Raji (cell line): ENCODE results near the gene SLF1.

ENCODE experiments used
- POLR2A ChIP-seq: IDR thresholded peaks from 2 replicates; pipeline ENCODE4 v1.6.1; 2011; ENCODE audit warnings: low read depth, low read length, control low read depth; ENCODE audit not compliant: insufficient read depth

SLF1 gene

GRCh38 chr5:94640176-94640575, 21.7 kb downstream of the SLF1 start:
- TF ChIP-seq POLR2A = no peak

- TF ChIP-seq POLR2A = no peak
Observed at GRCh38 chr5:94645053-94645452, 26.6 kb downstream of the SLF1 start.

- TF ChIP-seq POLR2A = no peak
Observed at GRCh38 chr5:94646758-94647157, 28.3 kb downstream of the SLF1 start.

GRCh38 chr5:94649874-94650273, 31.4 kb downstream of the SLF1 start:
- TF ChIP-seq POLR2A = no peak

- no peak for TF ChIP-seq POLR2A
Observed at GRCh38 chr5:94658272-94658671, 39.8 kb downstream of the SLF1 start.

- no peak for TF ChIP-seq POLR2A
Observed at GRCh38 chr5:94660506-94660905, 42.0 kb downstream of the SLF1 start.

- no peak for TF ChIP-seq POLR2A
Observed at GRCh38 chr5:94661086-94661485, 42.6 kb downstream of the SLF1 start.

- no peak for TF ChIP-seq POLR2A
Observed at GRCh38 chr5:94667937-94668336, 49.5 kb downstream of the SLF1 start.

- TF ChIP-seq POLR2A = no peak
Observed at GRCh38 chr5:94670726-94671125, 52.3 kb downstream of the SLF1 start.

GRCh38 chr5:94672746-94673145, 54.3 kb downstream of the SLF1 start:
- TF ChIP-seq POLR2A = no peak

GRCh38 chr5:94674490-94675382, 56.3 kb downstream of the SLF1 start:
- no peak for TF ChIP-seq POLR2A

GRCh38 chr5:94675965-94676618, 57.6 kb downstream of the SLF1 start:
- no peak for TF ChIP-seq POLR2A

- no peak for TF ChIP-seq POLR2A
Observed at GRCh38 chr5:94682814-94683520, 64.5 kb downstream of the SLF1 start.

GRCh38 chr5:94689908-94690307, 71.4 kb downstream of the SLF1 start:
- no peak for TF ChIP-seq POLR2A

- TF ChIP-seq POLR2A = no peak
Observed at GRCh38 chr5:94690778-94691177, 72.3 kb downstream of the SLF1 start.

- TF ChIP-seq POLR2A = no peak
Observed at GRCh38 chr5:94691291-94691690, 72.8 kb downstream of the SLF1 start.
